ENCODE measurements around the gene HLCS. TPM values are rescaled to one million over a fixed set of nuclear protein-coding genes. Genes with fewer than 3 reads are reported as not detected.

The HLCS gene
- total and polyA plus RNA-seq, 2 donors (not counting 1 experiment from before 2014, with no cell fraction given): 23.1 to 40.0 TPM

- Histone ChIP-seq H3K4me2 (ENCODE audit: extremely low read depth, insufficient read depth, low read length) (no peak overlapping the region), H3K36me3 (ENCODE audit: control insufficient read depth, insufficient read depth, low read length) (no peaks in the 10 kb centered on the region), H3K9me3 (ENCODE audit: control insufficient read depth, insufficient read depth, low read depth, low read length) (no peaks in the 10 kb centered on the region), H4K20me1 (ENCODE audit: control insufficient read depth, extremely low read depth, insufficient read depth, low read length) (no peaks in the 10 kb centered on the region), H3K79me2 (ENCODE audit: control insufficient read depth, insufficient read depth, low read length) (no peaks in the 10 kb centered on the region), H3K4me1 (ENCODE audit: control insufficient read depth, extremely low read depth, insufficient read depth, low read length) (no peaks in the 10 kb centered on the region), H3K4me3 (replicated peaks in 1 of 4; ENCODE audit: control extremely low read depth in 1 of 4, insufficient read depth in 1 of 4, low read depth in 3 of 4, low read length in 4 of 4) (no peak overlapping the region), H3K27me3 (ENCODE audit: control insufficient read depth, insufficient read depth, low read length) (peaks cover 77% of the 10 kb centered on the region), H3K9ac (ENCODE audit: insufficient read depth, low read length) (no peak overlapping the region), H3K27ac (ENCODE audit: insufficient read depth, low read length) (no peak overlapping the region), H2AFZ (ENCODE audit: low read length) (no peak overlapping the region)
- TF ChIP-seq EZH2 (IDR thresholded peaks at IDR 0.05; ENCODE audit: low read length, missing control alignments): no peak
- no peak for TF ChIP-seq CTCF (conservative IDR thresholded peaks at IDR 0.05 in 1 of 2, IDR thresholded peaks at IDR 0.05 in 1 of 2; ENCODE audit: low read depth in 1 of 2, low read length in 2 of 2)
- DNase-seq (ENCODE audit: low read depth in 2 of 2): no peak
These were observed 255.8 kb downstream of the HLCS start for GRCh38 chr21:36710729-36711048.

GRCh38 chr21:36709868-36710728 lies 256.4 kb downstream of the HLCS start:
- Histone ChIP-seq H3K36me3 (ENCODE audit: control insufficient read depth, insufficient read depth, low read length) (no peaks in the 10 kb centered on the region), H3K9ac (ENCODE audit: insufficient read depth, low read length) (no peak overlapping the region), H3K79me2 (ENCODE audit: control insufficient read depth, insufficient read depth, low read length) (no peaks in the 10 kb centered on the region), H3K9me3 (ENCODE audit: control insufficient read depth, insufficient read depth, low read depth, low read length) (no peaks in the 10 kb centered on the region), H2AFZ (ENCODE audit: low read length) (no peak overlapping the region), H4K20me1 (ENCODE audit: control insufficient read depth, extremely low read depth, insufficient read depth, low read length) (no peaks in the 10 kb centered on the region), H3K4me3 (replicated peaks in 1 of 4; ENCODE audit: control extremely low read depth in 1 of 4, insufficient read depth in 1 of 4, low read depth in 3 of 4, low read length in 4 of 4) (no peak overlapping the region), H3K4me2 (ENCODE audit: extremely low read depth, insufficient read depth, low read length) (no peak overlapping the region), H3K4me1 (ENCODE audit: control insufficient read depth, extremely low read depth, insufficient read depth, low read length) (no peaks in the 10 kb centered on the region), H3K27ac (ENCODE audit: insufficient read depth, low read length) (no peak overlapping the region), H3K27me3 (ENCODE audit: control insufficient read depth, insufficient read depth, low read length) (peaks cover 83% of the 10 kb centered on the region)
- TF ChIP-seq EZH2 (IDR thresholded peaks at IDR 0.05; ENCODE audit: low read length, missing control alignments): peak; percentile 59
- no peak for TF ChIP-seq CTCF (conservative IDR thresholded peaks at IDR 0.05 in 1 of 2, IDR thresholded peaks at IDR 0.05 in 1 of 2; ENCODE audit: low read depth in 1 of 2, low read length in 2 of 2)
- DNase-seq (ENCODE audit: low read depth in 2 of 2): no peak

GRCh38 chr21:36709030-36709867 lies 257.2 kb downstream of the HLCS start:
- H3K9me3 ChIP-seq (ENCODE audit: control insufficient read depth, insufficient read depth, low read depth, low read length): no peaks in the 10 kb centered on the region
- H3K9ac ChIP-seq (ENCODE audit: insufficient read depth, low read length): no peak overlapping the region
- no peak overlapping the region for H3K4me3 ChIP-seq (replicated peaks in 1 of 4; ENCODE audit: control extremely low read depth in 1 of 4, insufficient read depth in 1 of 4, low read depth in 3 of 4, low read length in 4 of 4)
- peak; percentile 87 for TF ChIP-seq EZH2 (IDR thresholded peaks at IDR 0.05; ENCODE audit: low read length, missing control alignments)
- no peak for TF ChIP-seq CTCF (conservative IDR thresholded peaks at IDR 0.05 in 1 of 2, IDR thresholded peaks at IDR 0.05 in 1 of 2; ENCODE audit: low read depth in 1 of 2, low read length in 2 of 2)
- no peaks in the 10 kb centered on the region for H3K4me1 ChIP-seq (ENCODE audit: control insufficient read depth, extremely low read depth, insufficient read depth, low read length)
- H4K20me1 ChIP-seq (ENCODE audit: control insufficient read depth, extremely low read depth, insufficient read depth, low read length): no peaks in the 10 kb centered on the region
- no peak for DNase-seq (ENCODE audit: low read depth in 2 of 2)
- H3K4me2 ChIP-seq (ENCODE audit: extremely low read depth, insufficient read depth, low read length): no peak overlapping the region
- H3K79me2 ChIP-seq (ENCODE audit: control insufficient read depth, insufficient read depth, low read length): no peaks in the 10 kb centered on the region
- H3K27ac ChIP-seq (ENCODE audit: insufficient read depth, low read length): no peak overlapping the region
- peaks cover 87% of the 10 kb centered on the region for H3K27me3 ChIP-seq (ENCODE audit: control insufficient read depth, insufficient read depth, low read length)
- no peak overlapping the region for H2AFZ ChIP-seq (ENCODE audit: low read length)
- H3K36me3 ChIP-seq (ENCODE audit: control insufficient read depth, insufficient read depth, low read length): no peaks in the 10 kb centered on the region
